C4-2B (cell line): Measurements from ENCODE around the gene HSF5.

Experiments
- H3K27ac ChIP-seq: fragments of 450-650 bp; 2 replicates; pipeline ENCODE4 v1.5.1; 2017
- CTCF ChIP-seq: fragments of 450-650 bp; conservative IDR thresholded peaks from 2 replicates; pipeline ENCODE4 v1.5.1; 2017; ENCODE audit warnings: mild to moderate bottlenecking
- ZFX ChIP-seq: fragments of 450-650 bp; IDR thresholded peaks from 2 replicates; pipeline ENCODE4 v1.6.1; 2017

Gene HSF5

GRCh38 chr17:58487589-58488427, at the start of gene HSF5:
TSS of gene HSF5 (minus strand) at chr17:58488408. CDS start at chr17:58488274, 134 bp downstream.
- no peak within 1 kb of the TSS for H3K27ac ChIP-seq
- TF ChIP-seq ZFX (no peak), CTCF (no peak)

GRCh38 chr17:58537266-58537665, 49.1 kb upstream of the HSF5 start:
- TF ChIP-seq ZFX (no peak), CTCF (no peak)
- no peak overlapping the region for H3K27ac ChIP-seq

DNA sequence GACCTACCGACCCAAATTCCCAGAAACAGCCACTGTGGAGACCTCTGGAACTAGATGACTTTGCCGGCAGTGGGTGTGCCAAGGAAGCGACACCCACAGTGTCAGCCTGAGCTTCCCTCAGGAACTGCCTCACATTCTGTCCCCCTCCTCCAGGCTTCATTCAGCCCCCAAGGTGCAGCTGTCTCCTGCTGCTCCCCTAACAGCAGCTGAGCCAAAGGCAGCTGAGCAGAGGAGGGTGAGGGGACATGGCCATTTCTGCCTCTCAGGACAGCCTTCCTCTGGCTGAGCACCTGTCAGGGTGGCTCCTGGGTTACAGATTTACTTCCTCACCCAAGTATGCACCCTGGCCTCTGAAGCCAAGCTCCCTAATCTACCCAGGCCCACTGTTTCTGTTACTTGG, 48.3 kb upstream of the HSF5 start:
- no peak overlapping the region for H3K27ac ChIP-seq
- no peak for TF ChIP-seq CTCF
- no peak for TF ChIP-seq ZFX

DNA sequence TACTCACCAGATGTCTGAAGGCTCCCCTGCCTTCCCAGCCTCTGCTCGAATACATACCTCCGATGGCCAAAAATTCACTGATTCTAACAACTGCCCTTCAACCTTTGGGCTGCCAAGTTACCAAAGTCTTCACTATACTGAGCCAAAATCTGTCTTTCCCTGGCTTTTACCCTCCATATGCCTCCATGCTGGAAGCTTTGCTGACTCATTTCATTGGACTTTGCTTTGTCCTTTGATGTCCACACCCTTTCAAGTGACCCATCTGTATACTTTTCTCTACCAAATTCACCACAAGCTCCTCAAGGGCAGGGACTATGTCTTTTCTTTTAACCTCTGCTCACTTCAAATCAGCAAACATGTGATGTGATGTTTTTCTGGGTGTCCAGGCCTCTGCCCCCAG, 47.2 kb upstream of the HSF5 start:
- no peak overlapping the region for H3K27ac ChIP-seq

GRCh38 chr17:58534901-58535421, 46.8 kb upstream of the HSF5 start:
- H3K27ac ChIP-seq, result no peak overlapping the region

More for the DNA sequence above, 47.2 kb upstream of the HSF5 start:
- TF ChIP-seq CTCF, result no peak
- TF ChIP-seq ZFX, result no peak

DNA sequence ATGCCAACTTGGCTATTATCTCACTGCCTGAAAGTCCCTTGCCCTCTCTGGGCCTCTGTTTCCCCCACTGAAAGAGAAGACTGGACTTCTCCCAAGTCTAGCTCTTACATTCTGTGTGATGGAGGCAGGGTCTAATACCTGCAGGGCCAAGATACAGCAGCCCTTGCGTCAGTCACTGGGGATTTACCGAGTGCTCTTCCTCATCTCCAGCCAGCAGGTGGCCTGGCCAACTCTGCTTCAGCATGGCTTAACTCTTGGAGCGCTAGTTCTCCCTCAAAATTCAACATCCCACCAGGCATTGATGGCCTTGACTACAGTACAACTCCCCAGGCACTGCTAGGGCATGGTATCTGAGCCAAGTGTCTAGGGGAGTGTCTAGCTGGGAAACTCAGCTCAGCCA, 46.1 kb upstream of the HSF5 start:
- TF ChIP-seq CTCF, result no peak
- TF ChIP-seq ZFX, result no peak

More at GRCh38 chr17:58534901-58535421, 46.8 kb upstream of the HSF5 start:
- no peak for TF ChIP-seq CTCF
- TF ChIP-seq ZFX, result no peak

DNA sequence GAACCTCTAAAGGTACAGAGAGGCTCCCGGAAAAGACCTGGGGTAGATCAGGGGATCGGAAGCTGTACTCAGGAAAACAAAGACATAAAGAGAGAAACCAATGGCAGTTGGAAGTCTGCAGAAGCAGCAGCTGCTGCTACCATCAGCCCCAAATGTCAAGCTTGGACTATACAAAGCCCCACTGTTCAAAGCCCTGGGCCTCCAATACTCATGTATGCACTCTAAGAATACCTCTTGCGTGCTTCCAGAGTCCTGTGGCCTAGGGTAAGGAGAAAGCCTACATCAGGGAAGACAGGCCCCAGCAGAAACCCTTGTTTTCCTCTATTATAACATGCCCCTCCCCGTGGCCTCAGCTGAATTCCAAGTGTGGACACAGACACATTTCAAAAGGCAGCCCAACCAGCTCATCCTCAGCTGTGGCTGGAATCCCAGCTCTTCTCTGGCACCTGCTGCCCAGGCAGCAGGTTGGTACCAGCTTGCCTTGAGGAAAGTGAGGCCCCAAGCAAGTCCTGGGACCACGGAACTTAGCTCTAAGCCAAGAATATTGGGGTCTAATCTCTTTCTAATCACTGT, 45.5 kb upstream of the HSF5 start:
- TF ChIP-seq CTCF, result no peak
- no peak for TF ChIP-seq ZFX
- no peak overlapping the region for H3K27ac ChIP-seq

More for the DNA sequence above, 46.1 kb upstream of the HSF5 start:
- H3K27ac ChIP-seq, result no peak overlapping the region
